ENCODE data around the gene HAAO. TPM values are rescaled to one million over a fixed set of nuclear protein-coding genes. Genes with fewer than 3 reads are reported as not detected.

HAAO gene
- total and polyA plus RNA-seq, 2 of the 13 experiments (the other 11 are each of a cell fraction or from before 2014, with no cell fraction given), result 36.1 to 42.7 TPM

DNA sequence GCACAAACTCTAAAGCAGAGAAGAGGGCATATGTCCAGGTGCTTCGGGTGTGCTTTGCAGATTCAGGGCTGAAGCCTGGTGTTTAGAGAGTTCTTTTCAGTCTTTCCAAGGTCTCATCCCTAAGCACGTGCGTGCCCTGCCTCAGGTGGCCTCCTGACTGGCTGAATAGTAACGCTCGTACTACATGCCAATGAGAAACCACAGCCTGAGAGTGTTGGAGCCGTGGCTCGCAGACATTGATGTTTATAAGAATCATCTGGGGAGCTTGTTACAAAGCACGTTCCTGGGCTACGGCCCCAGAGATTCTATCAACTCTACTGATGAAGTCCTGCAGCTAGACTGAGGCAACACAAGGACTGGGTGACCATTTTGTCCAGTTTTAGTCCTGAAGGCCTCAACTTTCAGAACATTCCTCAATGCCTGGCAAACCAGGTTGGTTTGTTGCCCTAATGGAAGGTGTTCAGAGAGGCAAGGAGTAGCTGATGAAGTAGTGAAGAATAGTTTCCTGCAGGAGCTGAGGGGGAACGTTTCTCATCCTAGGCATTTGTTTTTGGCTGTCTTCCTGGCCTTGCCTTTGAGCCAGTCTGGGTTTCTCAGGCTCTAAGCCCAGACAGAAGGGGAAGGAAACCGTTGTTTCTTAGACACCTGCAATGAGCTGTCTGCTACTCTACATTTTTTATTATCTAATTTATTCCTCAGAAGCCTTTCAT, 31.5 kb upstream of the HAAO start (continued):
- no peak for TF ChIP-seq PPARG (CRISPR knock-in tag; conservative IDR thresholded peaks at IDR 0.05)
- TF ChIP-seq, protein P1, sequence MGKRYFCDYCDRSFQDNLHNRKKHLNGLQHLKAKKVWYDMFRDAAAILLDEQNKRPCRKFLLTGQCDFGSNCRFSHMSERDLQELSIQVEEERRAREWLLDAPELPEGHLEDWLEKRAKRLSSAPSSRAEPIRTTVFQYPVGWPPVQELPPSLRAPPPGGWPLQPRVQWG (CRISPR knock-in tag; IDR thresholded peaks at IDR 0.05; ENCODE audit: borderline replicate concordance, low read depth), result no peak
- TF ChIP-seq TFDP1 (CRISPR knock-in tag; IDR thresholded peaks at IDR 0.05; ENCODE audit: borderline replicate concordance), result no peak
- TF ChIP-seq, protein P2, sequence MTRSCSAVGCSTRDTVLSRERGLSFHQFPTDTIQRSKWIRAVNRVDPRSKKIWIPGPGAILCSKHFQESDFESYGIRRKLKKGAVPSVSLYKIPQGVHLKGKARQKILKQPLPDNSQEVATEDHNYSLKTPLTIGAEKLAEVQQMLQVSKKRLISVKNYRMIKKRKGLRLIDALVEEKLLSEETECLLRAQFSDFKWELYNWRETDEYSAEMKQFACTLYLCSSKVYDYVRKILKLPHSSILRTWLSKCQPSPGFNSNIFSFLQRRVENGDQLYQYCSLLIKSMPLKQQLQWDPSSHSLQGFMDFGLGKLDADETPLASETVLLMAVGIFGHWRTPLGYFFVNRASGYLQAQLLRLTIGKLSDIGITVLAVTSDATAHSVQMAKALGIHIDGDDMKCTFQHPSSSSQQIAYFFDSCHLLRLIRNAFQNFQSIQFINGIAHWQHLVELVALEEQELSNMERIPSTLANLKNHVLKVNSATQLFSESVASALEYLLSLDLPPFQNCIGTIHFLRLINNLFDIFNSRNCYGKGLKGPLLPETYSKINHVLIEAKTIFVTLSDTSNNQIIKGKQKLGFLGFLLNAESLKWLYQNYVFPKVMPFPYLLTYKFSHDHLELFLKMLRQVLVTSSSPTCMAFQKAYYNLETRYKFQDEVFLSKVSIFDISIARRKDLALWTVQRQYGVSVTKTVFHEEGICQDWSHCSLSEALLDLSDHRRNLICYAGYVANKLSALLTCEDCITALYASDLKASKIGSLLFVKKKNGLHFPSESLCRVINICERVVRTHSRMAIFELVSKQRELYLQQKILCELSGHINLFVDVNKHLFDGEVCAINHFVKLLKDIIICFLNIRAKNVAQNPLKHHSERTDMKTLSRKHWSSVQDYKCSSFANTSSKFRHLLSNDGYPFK (CRISPR knock-in tag; IDR thresholded peaks at IDR 0.05; ENCODE audit: borderline replicate concordance), result no peak
- TF ChIP-seq MAFK (conservative IDR thresholded peaks at IDR 0.05 in 1 of 2, IDR thresholded peaks at IDR 0.05 in 1 of 2; ENCODE audit: low read length in 2 of 2), result no peak
- TF ChIP-seq KAT2B (IDR thresholded peaks at IDR 0.05; ENCODE audit: borderline replicate concordance, low read depth, low read length), result no peak
- no peak for TF ChIP-seq GRHL1 (CRISPR knock-in tag; conservative IDR thresholded peaks at IDR 0.05)
